HCT116 (cell line): ENCODE results near the gene CETP. TPM values are rescaled to one million over a fixed set of nuclear protein-coding genes. Genes with fewer than 3 reads are reported as not detected.

Experiments used
- ATAC-seq: fragments of 200-7000 bp; cut with Tn5 transposase; 2 replicates; pipeline ENCODE4 v1.9.1; 2020; ENCODE audit warnings: mild to moderate bottlenecking, moderate library complexity
- BruUV-seq: library from RNA; stranded (reverse); fragments of 400-500 nt; replicated peaks from 2 replicates; lab custom pipeline; 2021; lab: Mats Ljungman, UMichigan
- CTCF ChIA-PET: fragments of 300-600 bp; sonication (Branson Sonifier 250); formaldehyde crosslinking; loops from one replicate; lab custom pipeline; 2021; ENCODE audit warnings: antibody characterized with exemption; lab: Charles Lee
- POLR2A ChIA-PET: fragments of 300-600, 350-600 bp; sonication (Branson Sonifier 250); formaldehyde crosslinking; loops from one replicate; lab custom pipeline; 2021; ENCODE audit warnings: antibody characterized with exemption; lab: Charles Lee
- RAD21 ChIA-PET, 2 experiments: fragments of 300-600 bp; sonication (Branson Sonifier 250); formaldehyde crosslinking; loops; one replicate each; lab custom pipeline; 2023; ENCODE audit warnings: low total read pairs in 2 of 2; ENCODE audit not compliant: uncharacterized antibody in 2 of 2, unreplicated experiment in 2 of 2, low non-redundant PET in 1 of 2; lab: Charles Lee
- DNase-seq: peaks from one replicate; pipeline ENCODE4 v3.0.0-alpha.2; 2010; ENCODE audit warnings: low read depth, low spot score
- H2AFZ ChIP-seq: fragments of 200-600 bp; shearing (Covaris generic), sonication (generic); 2 replicates; pipeline ENCODE4 v1.6.1; 2017; ENCODE audit warnings: low read depth, mixed run types, mixed read lengths, antibody characterized with exemption, low read length; ENCODE audit not compliant: poor library complexity, severe bottlenecking
- H3K27ac ChIP-seq: 2 replicates; pipeline ENCODE4 v1.5.1; 2012; ENCODE audit warnings: low read depth, low read length
- H3K27me3 ChIP-seq: fragments of 200-600 bp; sonication (generic); 2 replicates; pipeline ENCODE4 v1.6.1; 2016; ENCODE audit warnings: mixed run types, low read length, mixed read lengths; ENCODE audit not compliant: insufficient read depth
- H3K36me3 ChIP-seq, 2 experiments: fragments of 200-500 bp in 1 of 2; fragments of 200-600 bp in 1 of 2; sonication (Bioruptor generic) in 1 of 2; sonication (generic) in 1 of 2; 2 replicates each; pipeline versions ENCODE4 v1.5.1 to v1.6.1; 2014 to 2016; ENCODE audit warnings: low read length in 2 of 2, inconsistent platforms in 1 of 2, mixed read lengths in 1 of 2, mixed run types in 1 of 2; ENCODE audit not compliant: insufficient read depth in 2 of 2, control insufficient read depth in 1 of 2
- H3K4me1 ChIP-seq, 2 experiments: fragments of 200-600 bp in 1 of 2; sonication (generic) in 1 of 2; 2 replicates each; pipeline versions ENCODE4 v1.5.1 to v1.6.1; 2012 to 2017; ENCODE audit warnings: low read length in 2 of 2, inconsistent platforms in 1 of 2, mild to moderate bottlenecking in 1 of 2, mixed read lengths in 1 of 2, mixed run types in 1 of 2, moderate library complexity in 1 of 2; ENCODE audit not compliant: insufficient read depth in 2 of 2, control insufficient read depth in 1 of 2
- H3K4me2 ChIP-seq: fragments of 200-600 bp; sonication (generic); 2 replicates; pipeline ENCODE4 v1.6.1; 2017; ENCODE audit warnings: mixed run types, low read length, mixed read lengths
- H3K4me3 ChIP-seq, 2 experiments: fragments of 200-600 bp in 1 of 2; sonication (generic) in 1 of 2; replicated peaks in 1 of 2; 2 replicates each; pipeline ENCODE4 v1.5.1; 2011 to 2016; ENCODE audit warnings: low read length in 2 of 2, control low read depth in 1 of 2, low read depth in 1 of 2, mild to moderate bottlenecking in 1 of 2, mixed read lengths in 1 of 2, mixed run types in 1 of 2
- H3K79me2 ChIP-seq: fragments of 200-600 bp; sonication (generic); 2 replicates; pipeline ENCODE4 v1.6.1; 2017; ENCODE audit warnings: mild to moderate bottlenecking, mixed run types, low read length, moderate library complexity, mixed read lengths; ENCODE audit not compliant: insufficient read depth
- H3K9ac ChIP-seq: fragments of 200-600 bp; sonication (generic); 2 replicates; pipeline ENCODE4 v1.6.1; 2016; ENCODE audit warnings: low read length, mixed read lengths
- H3K9me2 ChIP-seq: fragments of 200-600 bp; sonication (generic), shearing (Covaris generic); 2 replicates; pipeline ENCODE4 v1.6.1; 2017; ENCODE audit warnings: mixed run types, mild to moderate bottlenecking, moderate library complexity; ENCODE audit not compliant: insufficient read depth
- H3K9me3 ChIP-seq, 2 experiments: fragments of 200-500 bp in 1 of 2; fragments of 200-600 bp in 1 of 2; sonication (Bioruptor generic) in 1 of 2; sonication (generic) in 1 of 2; 2 replicates each; pipeline ENCODE4 v1.6.1; 2014 to 2017; ENCODE audit warnings: low read length in 2 of 2, mixed read lengths in 2 of 2, inconsistent platforms in 1 of 2, low read depth in 1 of 2, mild to moderate bottlenecking in 1 of 2, mixed run types in 1 of 2, moderate library complexity in 1 of 2; ENCODE audit not compliant: control insufficient read depth in 1 of 2, insufficient read depth in 1 of 2
- H4K20me1 ChIP-seq: fragments of 200-600 bp; sonication (generic), shearing (Covaris generic); 2 replicates; pipeline ENCODE4 v1.6.1; 2017; ENCODE audit warnings: mixed run types, mild to moderate bottlenecking, moderate library complexity; ENCODE audit not compliant: insufficient read depth
- CBX3 ChIP-seq: IDR thresholded peaks from 2 replicates; pipeline ENCODE4 v1.6.1; 2012; ENCODE audit warnings: low read depth
- CEBPB ChIP-seq: IDR thresholded peaks from 2 replicates; pipeline ENCODE4 v1.6.1; 2012; ENCODE audit warnings: low read depth
- EZH2phosphoT487 ChIP-seq: fragments of 200-600 bp; IDR thresholded peaks from 2 replicates; pipeline ENCODE4 v1.6.1; 2018; ENCODE audit warnings: antibody characterized with exemption, borderline replicate concordance
- FOSL1 ChIP-seq: IDR thresholded peaks from 2 replicates; pipeline ENCODE4 v1.6.1; 2012; ENCODE audit warnings: low read depth
- POLR2AphosphoS5 ChIP-seq: IDR thresholded peaks from 2 replicates; pipeline ENCODE4 v1.6.1; 2011; ENCODE audit warnings: mild to moderate bottlenecking, low read depth, low read length, moderate library complexity
- RAD21 ChIP-seq: IDR thresholded peaks from 2 replicates; pipeline ENCODE4 v1.6.1; 2012; ENCODE audit warnings: low read depth, mild to moderate bottlenecking
- SIN3A ChIP-seq: IDR thresholded peaks from 2 replicates; pipeline ENCODE4 v1.6.1; 2012; ENCODE audit warnings: low read depth
- ZFX ChIP-seq: fragments of 450-650 bp; IDR thresholded peaks from 2 replicates; pipeline ENCODE4 v1.6.1; 2017
- intact Hi-C: fragments of 100-400 bp; cut with micrococcal nuclease; formaldehyde crosslinking; loops from 2 replicates; pipeline ENCODE4 v1.10.0; 2022
- total RNA-seq: library from RNA; stranded (reverse); gene quantifications from one replicate; pipeline ENCODE4 v1.2.1, GENCODE V29; 2021; ENCODE audit not compliant: unreplicated experiment
- TF ChIP-seq, protein P1 (sequence below): IDR thresholded peaks from 2 replicates; pipeline ENCODE4 v1.6.1; 2012

The CETP gene
- total RNA-seq, 1 experiment from 2014 or later = not detected

DNA sequence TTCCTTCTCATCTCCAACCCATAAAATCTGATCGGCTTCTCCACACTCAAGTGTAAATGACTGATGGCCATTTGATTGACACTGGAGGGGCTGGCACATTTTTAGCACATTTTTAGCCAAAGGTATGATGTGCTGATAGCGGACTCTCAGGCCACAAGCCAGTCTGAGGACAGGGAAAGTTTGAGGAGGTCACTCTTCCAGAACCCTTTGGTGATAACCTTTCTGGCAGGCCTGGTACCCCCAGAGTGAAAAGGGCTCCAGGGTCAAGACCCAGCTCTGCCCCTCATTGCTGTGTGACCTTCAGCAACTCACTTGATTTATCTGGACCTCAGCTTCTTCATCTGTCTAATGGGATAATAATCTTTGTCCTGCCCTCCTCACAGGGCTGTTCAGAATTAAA lies 25.9 kb downstream of the CETP start:
- H3K4me3 ChIP-seq = no peak overlapping the region

DNA sequence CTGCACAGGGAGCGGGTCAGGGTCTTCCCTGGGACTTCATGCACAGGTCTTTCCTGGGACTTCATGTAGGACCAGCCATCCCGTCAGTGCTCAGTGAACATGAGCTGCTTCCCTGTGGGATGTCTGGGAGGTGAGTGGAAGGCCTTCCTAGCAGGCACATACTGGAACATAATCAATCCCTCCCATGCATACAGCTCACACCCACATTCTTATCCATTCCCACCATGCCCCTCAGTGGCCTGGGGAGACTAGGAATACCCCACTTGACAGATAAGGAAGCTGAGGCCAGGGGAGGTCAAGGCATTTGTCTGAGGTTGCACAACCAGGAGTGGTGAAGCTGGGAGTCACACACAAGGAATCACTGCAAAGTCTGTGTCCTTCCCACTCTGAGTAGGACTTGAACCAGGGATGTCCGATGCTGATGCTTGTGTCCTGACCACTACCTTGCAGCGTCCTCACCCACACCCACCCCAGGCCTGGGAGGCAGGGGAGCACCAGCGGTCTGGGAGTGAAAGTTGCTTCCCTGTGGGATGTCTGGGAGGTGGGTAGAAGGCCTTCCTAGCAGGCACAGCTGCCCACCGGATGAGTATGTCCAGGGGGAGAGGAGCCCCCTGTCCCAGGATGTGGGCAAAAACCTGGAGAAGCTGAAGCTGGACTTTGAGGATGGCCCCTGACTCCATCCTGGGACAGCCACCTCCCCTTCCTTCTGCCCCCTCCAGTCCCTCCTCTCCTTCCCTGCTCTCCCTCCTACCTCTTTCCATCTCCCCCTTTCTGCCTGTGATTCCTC lies 26.6 kb downstream of the CETP start:
- no TSS peak for BruUV-seq
- ATAC-seq (no peak), DNase-seq (no peak)
- H3K9me3 ChIP-seq = no peaks in the 10 kb centered on the region
- H2AFZ ChIP-seq = peak overlapping the region; percentile 82
- no peaks in the 10 kb centered on the region for H4K20me1 ChIP-seq
- peaks cover 32 to 53% of the 10 kb centered on the region in 2 experiments for H3K4me1 ChIP-seq
- H3K9me2 ChIP-seq = no peaks in the 10 kb centered on the region
- H3K9ac ChIP-seq = peak overlapping the region; percentile 74
- H3K79me2 ChIP-seq = no peaks in the 10 kb centered on the region
- ChIA-PET RAD21 (no interaction called here), POLR2A (interaction anchor here (0.8 kb wide), 1 partner anchor 24 kb away, joined by 3 read pairs; no protein-coding TSS in a partner anchor), CTCF (interaction anchor here (1.2 to 1.3 kb wide), 2 partner anchors 23 to 25 kb away, joined by 4 read pairs; no protein-coding TSS in a partner anchor)
- H3K4me2 ChIP-seq = peak overlapping the region; percentile 94
- intact Hi-C loops = no loop called here
- H3K36me3 ChIP-seq = no peaks in the 10 kb centered on the region
- TF ChIP-seq EZH2phosphoT487 (no peak), CBX3 (no peak), POLR2AphosphoS5 (no peak)
- H3K27me3 ChIP-seq = no peaks in the 10 kb centered on the region
- peak overlapping the region in 1 of 2 experiments; percentile 80; a peak in 1 of 4 replicates for H3K4me3 ChIP-seq
- H3K27ac ChIP-seq = no peak overlapping the region

More for the DNA sequence above, 25.9 kb downstream of the CETP start:
- ChIA-PET CTCF (interaction anchor here (1.2 kb wide), 1 partner anchor 24 kb away, joined by 4 read pairs; no protein-coding TSS in a partner anchor), POLR2A (no interaction called here), RAD21 (no interaction called here)
- Histone ChIP-seq H3K9ac (no peak overlapping the region), H3K36me3 (no peaks in the 10 kb centered on the region), H3K27ac (no peak overlapping the region), H2AFZ (no peak overlapping the region), H3K79me2 (no peaks in the 10 kb centered on the region), H3K4me2 (no peak overlapping the region), H3K27me3 (no peaks in the 10 kb centered on the region), H4K20me1 (no peaks in the 10 kb centered on the region), H3K9me3 (no peaks in the 10 kb centered on the region), H3K4me1 (peaks cover 32 to 55% of the 10 kb centered on the region in 2 experiments)
- ATAC-seq (no peak), DNase-seq (no peak)
- no TSS peak for BruUV-seq
- TF ChIP-seq ZFX = no peak
- TF ChIP-seq EZH2phosphoT487 = no peak
- TF ChIP-seq CEBPB = no peak
- TF ChIP-seq FOSL1 = no peak
- TF ChIP-seq, protein P1, sequence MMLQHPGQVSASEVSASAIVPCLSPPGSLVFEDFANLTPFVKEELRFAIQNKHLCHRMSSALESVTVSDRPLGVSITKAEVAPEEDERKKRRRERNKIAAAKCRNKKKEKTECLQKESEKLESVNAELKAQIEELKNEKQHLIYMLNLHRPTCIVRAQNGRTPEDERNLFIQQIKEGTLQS = no peak
- no peak for TF ChIP-seq SIN3A
- no peak for TF ChIP-seq RAD21
- TF ChIP-seq, all 23 proteins: peak for 0
- no peaks in the 10 kb centered on the region for H3K9me2 ChIP-seq
- intact Hi-C loops = no loop called here
